Hematopoietic multipotent progenitor cell (in vitro differentiated cells): Measurements from ENCODE around the gene HCFC2. TPM values are rescaled to one million over a fixed set of nuclear protein-coding genes. Genes with fewer than 3 reads are reported as not detected.
"Not testable (repeated sequence)": the region's sequence is repeated elsewhere in the genome, so short reads cannot be mapped to it uniquely, and the experiment has no call there.

Experiments
- DNase-seq, 3 donors: peaks; one replicate each; pipeline ENCODE4 v3.0.0-alpha.2; 2011 to 2015; ENCODE audit warnings: low read depth in 2 of 3, low spot score in 2 of 3
- total RNA-seq: library from RNA; depleted of rRNA; stranded (reverse); fragments of >200 nt; gene quantifications from one replicate; pipeline ENCODE4 v1.2.3, GENCODE V29; 2012

HCFC2 gene
- total RNA-seq, result 5.9 TPM

DNA sequence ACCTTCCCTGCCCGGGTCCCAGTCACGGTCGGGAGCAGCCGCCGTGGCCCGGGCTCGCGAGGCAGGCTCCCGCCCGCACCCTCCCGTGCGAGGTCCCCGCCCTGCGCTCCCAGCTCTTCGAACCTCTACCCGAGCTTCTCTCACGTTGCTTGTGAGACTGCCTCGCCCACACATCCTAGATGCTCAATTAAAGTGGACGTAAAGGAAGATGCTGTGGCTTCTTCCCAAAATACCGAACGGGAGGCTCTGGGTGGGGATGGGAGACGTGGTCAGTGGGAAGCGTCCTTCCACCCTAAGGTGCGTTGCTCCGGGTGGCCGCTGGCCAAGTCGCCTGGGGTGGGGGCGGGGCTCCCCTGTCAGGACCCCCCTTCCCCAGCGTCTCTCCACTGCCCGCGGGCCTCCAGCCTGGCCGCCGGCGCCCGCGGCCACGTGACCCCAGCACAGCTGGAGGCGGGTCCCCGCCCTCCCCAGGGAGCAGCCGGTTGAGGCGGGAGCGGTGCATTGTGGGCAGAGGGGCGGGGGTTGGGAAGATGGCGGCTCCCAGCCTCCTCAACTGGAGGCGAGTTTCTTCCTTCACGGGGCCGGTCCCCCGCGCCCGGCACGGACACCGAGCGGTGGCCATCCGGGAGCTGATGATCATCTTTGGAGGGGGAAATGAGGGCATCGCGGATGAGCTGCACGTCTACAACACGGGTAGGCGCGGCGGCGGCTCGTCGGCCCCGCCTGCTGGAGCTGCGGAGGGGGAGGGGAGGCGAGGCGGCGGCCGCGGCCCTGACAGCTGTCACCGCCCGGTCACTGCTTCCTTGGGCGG, at the start of gene HCFC2:
Gene HCFC2 (plus strand): TSS at position 501 of the 811 bp plus-strand sequence. CDS start 30 bp downstream, at position 531.
- DNase-seq, result peak; percentile 66 to 90 (median 85)

- DNase-seq, result not testable (repeated sequence)
Measured at GRCh38 chr12:104021862-104022261, 42.5 kb upstream of the HCFC2 start.

- DNase-seq, result no peak
Measured at GRCh38 chr12:104022786-104023185, 41.5 kb upstream of the HCFC2 start.

GRCh38 chr12:104023710-104024109, 40.6 kb upstream of the HCFC2 start:
- no peak for DNase-seq

DNA sequence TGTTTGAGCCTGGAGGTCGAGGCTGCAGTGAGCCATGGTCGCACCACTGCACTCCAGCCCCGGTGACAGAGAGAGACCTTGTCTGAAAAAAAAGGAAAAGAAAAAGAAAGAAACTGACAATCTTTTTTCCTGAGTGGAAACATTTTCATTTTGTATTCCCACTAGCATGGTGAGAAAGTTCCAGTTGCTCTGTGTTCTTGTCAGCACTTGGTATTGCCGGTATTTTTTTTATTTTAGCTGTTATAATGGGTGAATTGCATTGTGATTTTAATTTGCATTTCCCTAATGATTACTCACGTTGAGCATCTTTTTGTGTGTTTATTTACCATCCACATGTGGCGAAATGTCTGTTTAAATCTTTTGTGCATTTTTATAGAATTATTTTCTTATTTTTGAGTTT, 40.0 kb upstream of the HCFC2 start:
- no peak for DNase-seq

GRCh38 chr12:104025771-104026170, 38.6 kb upstream of the HCFC2 start:
- DNase-seq, result no peak

- no peak for DNase-seq
Measured at GRCh38 chr12:104026841-104027599, 37.3 kb upstream of the HCFC2 start.

DNA sequence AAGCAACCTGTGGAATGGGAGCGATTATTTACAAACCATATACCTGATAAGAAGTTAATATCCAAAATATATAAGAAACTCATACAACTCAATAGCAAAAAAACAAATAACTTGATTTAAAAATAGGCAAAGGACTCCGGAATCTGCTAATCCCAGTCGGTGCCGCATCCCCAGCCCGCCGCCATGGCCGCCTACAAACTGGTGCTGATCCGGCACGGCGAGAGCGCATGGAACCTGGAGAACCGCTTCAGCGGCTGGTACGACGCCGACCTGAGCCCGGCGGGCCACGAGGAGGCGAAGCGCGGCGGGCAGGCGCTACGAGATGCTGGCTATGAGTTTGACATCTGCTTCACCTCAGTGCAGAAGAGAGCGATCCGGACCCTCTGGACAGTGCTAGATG, 33.7 kb upstream of the HCFC2 start:
- DNase-seq, result not testable (repeated sequence)

DNA sequence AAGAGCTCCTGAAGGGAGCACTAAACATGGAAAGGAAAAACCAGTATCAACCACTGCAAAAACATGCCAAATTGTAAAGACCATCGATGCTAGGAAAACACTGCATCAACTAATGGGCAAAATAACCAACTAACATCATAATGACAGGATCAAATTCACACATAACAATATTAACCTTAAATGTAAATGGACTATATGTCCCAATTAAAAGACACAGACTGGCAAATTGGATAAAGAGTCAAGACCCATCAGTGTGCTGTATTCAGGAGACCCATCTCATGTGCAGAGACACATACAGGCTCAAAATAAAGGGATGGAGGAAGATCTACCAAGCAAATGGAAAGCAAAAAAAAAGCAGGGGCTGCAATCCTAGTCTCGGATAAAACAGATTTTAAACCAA, 28.2 kb upstream of the HCFC2 start:
- not testable (repeated sequence) for DNase-seq

DNA sequence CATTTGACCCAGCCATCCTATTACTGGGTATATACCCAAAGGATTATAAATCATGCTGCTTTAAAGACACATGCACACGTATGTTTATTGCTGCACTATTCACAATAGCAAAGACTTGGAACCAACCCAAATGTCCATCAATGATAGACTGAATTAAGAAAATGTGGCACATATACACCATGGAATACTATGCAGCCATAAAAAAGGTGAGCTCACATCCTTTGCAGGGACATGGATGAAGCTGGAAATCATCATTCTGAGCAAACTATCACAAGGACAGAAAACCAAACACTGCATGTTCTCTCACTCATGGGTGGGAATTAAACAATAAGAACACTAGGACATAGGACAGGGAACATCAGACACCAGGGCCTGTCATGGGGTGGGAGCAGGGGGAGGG, 24.6 kb upstream of the HCFC2 start:
- not testable (repeated sequence) for DNase-seq

DNA sequence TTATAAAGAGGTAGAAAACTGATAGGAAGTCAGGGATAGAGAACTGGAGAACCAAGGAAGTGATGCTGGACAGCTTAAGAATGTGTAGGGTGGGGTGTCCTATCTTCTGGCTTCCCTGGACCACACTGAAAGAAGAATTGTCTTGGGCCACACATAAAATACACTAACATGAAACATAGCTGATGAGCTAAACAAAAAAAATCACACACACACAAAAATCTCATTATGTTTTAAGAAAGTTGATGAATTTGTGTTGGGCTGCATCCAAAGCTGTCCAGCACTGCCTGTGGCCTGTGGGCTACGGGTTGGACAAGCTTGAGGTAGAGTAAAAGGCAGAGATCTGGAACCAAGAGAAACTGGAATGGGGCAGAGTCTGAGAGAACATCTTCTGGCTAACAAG, 21.8 kb upstream of the HCFC2 start:
- no peak for DNase-seq

DNA sequence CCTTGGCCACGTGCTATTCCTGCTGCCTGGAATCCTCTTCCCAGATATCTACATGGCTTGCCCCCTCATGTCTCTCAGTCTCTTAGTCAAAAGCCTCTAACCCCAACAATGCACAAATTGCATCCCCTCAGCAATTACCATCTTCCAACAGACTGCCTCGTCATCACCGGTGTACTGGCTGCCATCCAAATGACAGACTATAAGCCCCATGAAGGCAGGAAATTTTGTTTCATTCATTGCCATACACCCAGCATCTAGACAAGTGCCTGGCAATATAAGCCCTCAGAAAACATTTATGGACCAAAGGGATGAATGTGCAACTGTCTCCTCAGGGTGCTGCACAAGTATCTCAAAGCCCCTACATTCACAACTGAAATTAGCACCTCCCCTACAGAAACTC, 20.2 kb upstream of the HCFC2 start:
- no peak for DNase-seq

GRCh38 chr12:104046306-104046705, 18.0 kb upstream of the HCFC2 start:
- DNase-seq, result no peak

GRCh38 chr12:104048162-104048561, 16.2 kb upstream of the HCFC2 start:
- DNase-seq, result no peak

DNA sequence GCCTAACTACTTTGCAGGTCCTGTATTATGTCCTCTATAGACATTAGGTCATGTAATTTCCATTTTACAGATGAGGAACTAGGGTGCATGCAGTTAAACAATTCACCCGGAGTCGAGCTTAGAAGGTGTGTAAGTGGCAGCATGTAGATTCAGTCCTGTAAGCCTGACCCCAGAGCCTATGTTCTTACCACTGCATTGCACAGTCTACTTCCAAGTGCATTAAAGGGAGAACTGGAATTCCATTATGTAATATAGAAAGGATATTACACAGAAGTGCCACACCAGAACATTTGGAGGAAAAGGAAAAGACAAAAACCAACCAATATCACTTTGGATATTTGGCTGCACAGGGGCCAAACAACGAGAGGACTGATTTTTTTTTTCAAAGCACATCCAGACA, 15.5 kb upstream of the HCFC2 start:
- DNase-seq, result no peak

DNA sequence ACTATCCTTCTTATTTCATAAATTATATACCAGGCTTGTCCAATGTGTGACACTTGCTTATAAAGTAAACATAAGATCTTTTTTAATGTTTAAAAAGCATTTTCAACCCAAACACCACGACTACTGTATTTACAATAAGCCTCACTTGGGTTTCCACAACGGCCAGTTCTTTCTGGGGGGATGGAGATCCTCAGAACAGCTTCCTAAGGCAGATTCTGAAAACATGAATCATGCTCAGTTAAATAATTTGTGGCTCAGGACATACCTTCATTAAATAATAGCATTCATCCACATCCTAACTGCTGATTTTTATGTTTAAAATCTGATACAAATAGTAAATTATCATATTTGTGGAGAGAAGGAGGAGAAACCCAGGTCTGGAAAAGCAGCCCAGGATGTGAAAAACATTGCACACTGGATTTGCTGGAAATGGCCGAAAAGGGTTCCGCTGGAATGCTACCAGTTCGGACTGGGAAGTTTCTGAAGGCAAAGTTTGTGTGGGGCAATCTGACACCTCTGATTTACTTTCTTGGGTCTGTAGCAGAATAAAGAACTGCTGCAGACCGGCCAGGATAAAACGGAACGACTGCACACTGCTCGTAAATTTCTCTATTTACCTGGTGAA, 14.9 kb upstream of the HCFC2 start:
- no peak for DNase-seq

DNA sequence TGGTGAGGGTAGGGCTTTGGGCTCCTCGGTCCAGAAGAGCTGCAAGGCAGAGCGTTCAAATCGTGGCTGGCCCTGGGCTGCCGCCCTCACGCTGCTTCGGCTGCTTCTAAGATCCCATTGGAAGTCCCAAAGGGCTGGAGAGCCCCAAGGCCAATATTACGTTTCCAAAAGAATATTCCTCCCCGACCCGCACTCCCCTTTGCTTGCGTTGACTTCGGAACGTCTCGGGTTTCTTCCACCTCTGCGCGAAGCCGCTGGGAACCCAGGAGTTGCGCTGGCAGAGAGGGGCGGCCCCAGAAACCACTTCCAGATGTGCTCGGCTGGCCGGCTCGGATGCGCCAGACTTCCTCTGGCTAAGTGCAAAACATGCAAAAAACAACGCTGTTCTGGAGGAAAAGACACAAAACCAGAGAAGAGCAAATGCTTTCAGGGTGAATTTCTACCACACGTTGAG, 14.4 kb upstream of the HCFC2 start, which contains the start of gene GLT8D2:
Gene GLT8D2 (minus strand): TSS at position 285 of the 454 bp plus-strand sequence. CDS start 30,539 bp downstream, outside the sequence.
- DNase-seq, result peak in 1 of 3 donors; percentile 12

DNA sequence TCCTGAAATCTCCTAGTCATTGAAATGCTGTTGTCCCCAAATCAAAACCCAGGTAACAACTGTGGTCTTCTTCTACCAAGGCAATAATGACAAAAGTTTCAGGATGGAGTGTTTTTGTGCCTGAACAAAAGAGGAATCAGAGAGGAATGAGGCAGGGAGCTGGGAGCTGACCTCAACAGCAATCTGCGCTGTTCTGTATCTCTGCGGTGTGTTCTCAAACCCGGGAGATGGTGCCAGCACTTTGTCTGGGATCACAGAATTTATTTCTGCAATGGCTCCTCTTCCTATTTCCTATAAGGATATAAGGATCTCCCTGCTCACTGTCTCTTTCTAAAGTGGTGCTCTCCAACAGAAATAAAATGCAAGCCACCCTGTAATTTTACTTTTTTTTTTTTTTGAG, 13.9 kb upstream of the HCFC2 start:
- DNase-seq, result no peak

DNA sequence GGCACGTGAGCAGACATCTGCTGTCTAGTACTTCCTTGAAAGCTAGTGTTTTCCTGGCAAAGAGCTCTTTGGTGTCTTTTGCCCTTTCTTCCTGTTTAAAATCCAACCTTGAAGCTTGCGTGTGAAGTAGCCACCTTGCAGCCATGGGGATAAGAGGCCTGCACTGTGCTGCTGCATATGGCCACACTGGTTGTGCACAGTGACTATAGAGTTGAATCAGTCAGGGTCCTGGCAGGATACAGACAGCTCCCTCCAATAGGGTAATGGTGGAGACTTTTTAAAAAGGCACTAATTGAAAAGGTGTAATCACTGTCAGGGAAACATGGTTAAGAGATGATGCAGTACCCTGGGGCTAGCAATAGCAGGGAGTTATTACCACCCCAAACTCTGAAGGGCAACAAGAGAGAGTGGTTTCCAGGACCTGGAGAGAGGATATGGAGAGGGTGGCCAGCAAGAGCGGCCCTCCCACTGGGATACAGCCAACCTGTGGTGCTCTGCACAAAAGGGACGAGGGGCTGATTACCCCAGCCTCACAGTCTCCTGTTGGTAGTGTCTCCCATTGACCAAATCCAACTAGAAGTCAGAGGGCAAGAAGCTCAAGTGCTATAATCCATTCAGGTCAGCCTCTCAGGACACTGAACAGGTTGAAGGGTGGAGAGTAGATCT, 9.5 kb upstream of the HCFC2 start:
- no peak for DNase-seq

- no peak for DNase-seq
Measured at GRCh38 chr12:104055686-104056388, 8.5 kb upstream of the HCFC2 start.
